Bronchial smooth muscle cell (primary cell): ENCODE data around the gene SOCS7. TPM values are rescaled to one million over a fixed set of nuclear protein-coding genes. Genes with fewer than 3 reads are reported as not detected.

Source experiments
- total RNA-seq: library from RNA; depleted of rRNA; stranded (reverse); fragments of >200 nt; gene quantifications from 2 replicates; pipeline ENCODE4 v1.2.1, GENCODE V29; 2014

The SOCS7 gene
- total RNA-seq = 6.8 and 7.4 TPM in 2 replicates

GRCh38 chr17:38351412-38352222 lies at the start of gene SOCS7:
Gene SOCS7 (plus strand): TSS chr17:38351844. CDS start chr17:38352053, 209 bp downstream.

GRCh38 chr17:38343608-38344419 lies 7.8 kb upstream of the SOCS7 start, which contains the start of gene GPR179:
Gene GPR179 (minus strand): TSS chr17:38343956. CDS start chr17:38343789, 167 bp downstream.

GRCh38 chr17:38428112-38428642 lies 76.5 kb downstream of the SOCS7 start, which contains the start of gene ARHGAP23:
Gene ARHGAP23 (plus strand): TSS chr17:38428464. CDS start chr17:38428486, 22 bp downstream.

Other genes starting within 250 kb of the SOCS7 start
- not detected in 2 replicates for gene TBC1D3E, start 223.9 kb upstream of the SOCS7 start, total RNA-seq
- gene TBC1D3, start 159.3 kb upstream of the SOCS7 start, total RNA-seq = not detected in 2 replicates
- 31.5 and 32.5 TPM in 2 replicates for gene MRPL45, start 54.7 kb upstream of the SOCS7 start, total RNA-seq
- gene GPR179, start 7.9 kb upstream of the SOCS7 start, total RNA-seq = 0.09 TPM in 1 of 2 replicates, not detected in the other
- gene ARHGAP23, start 76.6 kb downstream of the SOCS7 start, total RNA-seq = 17.3 and 19.1 TPM in 2 replicates